Mesenteric fat pad (tissue), 1 donor: ENCODE results near the gene IFITM1. TPM values are rescaled to one million over a fixed set of nuclear protein-coding genes. Genes with fewer than 3 reads are reported as not detected.
"Not testable (repeated sequence)": the region's sequence is repeated elsewhere in the genome, so short reads cannot be mapped to it uniquely, and the experiment has no call there.

Source experiments
- DNase-seq: peaks from one replicate; pipeline ENCODE4 v3.0.0-alpha.2; 2020; ENCODE audit warnings: low spot score
- total RNA-seq: library from RNA; stranded (reverse); fragmentation: NEBNext Ultra II Directional; extraction: Animal tissue kit (Norgen Biotek cat#: 25700); gene quantifications from one replicate; pipeline ENCODE4 v1.2.1, GENCODE V29; 2021
- donor health status: DM: yes; HTN: yes; CAD: no.

Gene IFITM1
- total RNA-seq, 1 donor from 2014 or later, result 232 TPM

- DNase-seq, result not testable (repeated sequence)
Measured at GRCh38 chr11:307766-308708, 5.8 kb upstream of the IFITM1 start, which contains the start of gene IFITM2. Gene IFITM2, plus strand, starts transcription at chr11:307816. Its CDS starts 377 bp downstream, at chr11:308193.

DNA sequence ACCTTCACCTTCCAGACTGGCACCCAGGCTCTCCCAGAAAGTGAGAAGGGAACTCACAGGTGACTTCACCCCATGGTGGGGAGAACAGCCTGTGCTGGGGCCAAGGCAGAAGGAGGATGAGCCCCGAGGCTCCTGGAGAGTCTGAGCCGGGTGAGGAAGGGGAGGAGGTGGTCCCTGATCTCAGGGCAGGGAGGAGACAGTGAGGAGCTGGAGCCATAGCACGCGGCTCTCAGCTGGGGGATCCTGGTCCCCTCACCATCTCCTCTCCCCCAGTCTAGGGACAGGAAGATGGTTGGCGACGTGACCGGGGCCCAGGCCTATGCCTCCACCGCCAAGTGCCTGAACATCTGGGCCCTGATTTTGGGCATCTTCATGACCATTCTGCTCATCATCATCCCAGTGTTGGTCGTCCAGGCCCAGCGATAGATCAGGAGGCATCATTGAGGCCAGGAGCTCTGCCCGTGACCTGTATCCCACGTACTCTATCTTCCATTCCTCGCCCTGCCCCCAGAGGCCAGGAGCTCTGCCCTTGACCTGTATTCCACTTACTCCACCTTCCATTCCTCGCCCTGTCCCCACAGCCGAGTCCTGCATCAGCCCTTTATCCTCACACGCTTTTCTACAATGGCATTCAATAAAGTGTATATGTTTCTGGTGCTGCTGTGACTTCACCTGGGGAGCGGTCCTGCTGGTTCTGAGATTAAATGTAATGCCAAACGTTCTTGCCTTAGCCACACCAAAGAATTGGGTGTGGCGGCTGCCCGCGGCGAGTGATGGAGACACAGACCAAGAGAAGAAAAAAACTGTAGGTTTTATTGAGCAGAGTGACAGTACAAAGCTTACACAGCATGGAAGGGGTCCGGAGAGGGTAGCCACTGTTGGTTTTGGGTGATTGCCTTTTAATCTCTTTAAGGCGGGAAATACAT is 4.8 kb upstream of the IFITM1 start:
- not testable (repeated sequence) for DNase-seq

DNA sequence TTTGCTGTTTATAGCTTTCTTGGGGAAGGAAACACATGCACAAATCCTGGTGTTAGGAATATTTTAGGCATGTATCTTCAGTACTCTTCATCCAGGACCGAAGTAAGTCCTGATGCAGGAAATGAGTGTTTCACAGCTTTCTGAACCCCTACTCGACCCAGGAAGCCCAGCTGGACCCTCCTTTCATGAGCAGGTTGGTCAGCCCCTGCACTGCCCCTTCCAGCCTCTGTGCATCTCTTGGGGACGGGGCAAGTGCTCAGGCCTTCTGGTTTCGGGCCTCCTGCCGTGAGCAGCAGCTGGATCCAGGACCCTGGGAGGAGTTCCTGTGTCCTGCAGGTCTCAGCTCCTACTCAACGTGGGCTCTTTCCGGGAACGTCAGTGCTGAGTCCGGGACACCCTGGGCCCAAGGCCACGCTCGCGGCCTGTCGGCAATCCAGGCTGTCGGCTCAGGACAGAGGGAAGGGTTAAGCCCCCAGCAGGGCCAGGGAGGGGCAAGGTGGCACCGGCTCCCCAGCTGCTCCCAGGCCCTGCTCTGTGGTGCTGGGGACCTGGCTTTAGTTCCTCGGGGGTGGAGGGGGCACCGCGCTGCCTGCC is 3.8 kb upstream of the IFITM1 start:
- DNase-seq, result not testable (repeated sequence)

GRCh38 chr11:311013-311748 is 2.7 kb upstream of the IFITM1 start:
- not testable (repeated sequence) for DNase-seq

DNA sequence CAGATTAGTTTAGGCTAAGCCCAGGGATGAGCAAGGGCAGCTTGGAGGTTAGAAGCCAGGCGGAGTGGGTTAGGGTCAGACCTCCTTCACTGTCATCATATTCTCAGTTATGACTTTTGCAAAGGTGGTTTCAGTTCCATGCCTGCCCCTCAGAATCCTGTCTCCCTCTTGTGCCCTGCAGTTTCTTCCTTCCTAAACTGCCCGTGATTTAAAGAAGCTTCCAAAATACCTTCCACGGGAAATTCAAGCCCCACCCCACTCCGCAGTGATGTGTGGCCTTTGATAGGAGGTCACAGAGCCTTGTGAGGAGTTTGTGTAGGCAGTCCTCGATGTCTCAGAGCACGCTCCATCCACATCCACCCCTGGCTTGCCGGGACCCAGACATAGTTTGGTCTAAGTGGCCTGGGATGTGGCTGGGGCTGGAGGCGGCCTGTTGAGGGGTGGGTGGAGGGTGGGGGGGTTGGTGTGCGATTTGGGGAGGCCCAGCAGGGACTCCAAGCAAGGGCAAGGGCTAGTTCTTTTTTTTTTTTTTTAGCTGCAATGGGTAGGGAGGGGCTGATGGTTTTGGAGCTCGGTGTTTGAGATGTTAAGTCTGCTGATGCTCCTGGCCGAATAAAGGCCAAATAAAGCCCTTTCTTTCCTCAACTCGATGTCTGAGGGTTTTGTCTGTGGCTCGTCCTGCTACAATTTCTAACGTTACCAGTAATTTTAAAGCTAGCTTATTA is 1.6 kb upstream of the IFITM1 start:
- DNase-seq, result no peak

- DNase-seq, result no peak
Measured at GRCh38 chr11:313304-313786, 495 bp upstream of the IFITM1 start.

DNA sequence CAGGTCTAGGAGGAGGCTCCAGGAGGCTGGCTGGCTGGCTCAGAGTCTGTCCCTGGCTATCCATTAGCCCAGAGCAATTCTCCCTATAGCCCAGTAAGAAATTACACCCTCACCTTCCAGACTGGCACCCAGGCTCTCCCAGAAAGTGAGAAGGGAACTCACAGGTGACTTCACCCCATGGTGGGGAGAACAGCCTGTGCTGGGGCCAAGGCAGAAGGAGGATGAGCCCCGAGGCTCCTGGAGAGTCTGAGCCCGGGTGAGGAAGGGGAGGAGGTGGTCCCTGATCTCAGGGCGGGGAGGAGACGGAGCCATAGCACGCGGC is 675 bp downstream of the IFITM1 start:
- DNase-seq, result not testable (repeated sequence)

GRCh38 chr11:315051-315481 is 1.2 kb downstream of the IFITM1 start:
- no peak for DNase-seq

GRCh38 chr11:315516-315994 is 1.7 kb downstream of the IFITM1 start:
- DNase-seq, result no peak

GRCh38 chr11:316031-316701 is 2.3 kb downstream of the IFITM1 start:
- DNase-seq, result no peak

DNA sequence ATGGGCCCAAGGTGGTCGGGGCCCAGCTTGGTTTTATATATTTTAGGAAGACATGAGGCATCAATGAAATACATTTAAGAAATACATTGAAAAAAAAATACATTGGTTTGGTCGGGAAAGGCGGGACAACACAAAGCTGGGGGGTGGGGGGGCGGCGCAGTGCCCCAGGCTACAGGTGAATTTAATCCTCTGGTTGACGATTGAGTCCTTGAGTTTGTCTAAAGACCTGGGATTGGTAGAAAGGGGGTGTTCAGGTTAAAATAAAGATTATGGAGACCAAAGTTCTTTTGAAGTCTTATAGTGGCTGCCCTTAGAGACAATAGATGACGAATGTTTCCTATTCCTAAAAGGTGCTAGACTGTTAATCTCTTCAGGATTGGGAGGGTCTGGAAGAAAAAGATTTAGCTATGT is 3.1 kb downstream of the IFITM1 start:
- no peak for DNase-seq

- peak; percentile 49 for DNase-seq
Measured at GRCh38 chr11:317668-318404, 4.0 kb downstream of the IFITM1 start.

GRCh38 chr11:318405-319120 is 4.7 kb downstream of the IFITM1 start:
- DNase-seq, result peak; percentile 79

GRCh38 chr11:319121-319887 is 5.5 kb downstream of the IFITM1 start:
- DNase-seq, result peak; percentile 85

- DNase-seq, result peak; percentile 20
Measured at GRCh38 chr11:319888-320273, 6.0 kb downstream of the IFITM1 start.

- peak; percentile 80 for DNase-seq
Measured at GRCh38 chr11:324156-324555, 10.3 kb downstream of the IFITM1 start.
